WTC11 (cell line): Measurements from ENCODE around the gene ARX. TPM values are rescaled to one million over a fixed set of nuclear protein-coding genes. Genes with fewer than 3 reads are reported as not detected.

Experiments used
- ATAC-seq: fragments of 200-7000 bp; cut with Tn5 transposase; 2 replicates; pipeline ENCODE4 v1.10.0; 2021; ENCODE audit warnings: mild to moderate bottlenecking, moderate library complexity
- CTCF ChIA-PET: fragments of 300-600 bp; sonication (Branson Sonifier 250); formaldehyde crosslinking; loops from one replicate; lab custom pipeline; 2021; ENCODE audit warnings: antibody characterized with exemption; lab: Charles Lee
- POLR2A ChIA-PET: fragments of 350-600 bp; sonication (Branson Sonifier 250); formaldehyde crosslinking; loops from one replicate; lab custom pipeline; 2021; ENCODE audit warnings: antibody characterized with exemption; lab: Charles Lee
- DNase-seq: peaks from one replicate; pipeline ENCODE4 v3.0.0; 2021; ENCODE audit warnings: low spot score
- H3K27ac Mint-ChIP-seq: 2 replicates; pipeline ENCODE4 v1.8.0; 2021; ENCODE audit warnings: mixed read lengths
- H3K27me3 Mint-ChIP-seq: 2 replicates; pipeline ENCODE4 v1.8.0; 2021; ENCODE audit warnings: low read depth, mild to moderate bottlenecking, moderate library complexity, mixed read lengths
- H3K36me3 Mint-ChIP-seq: 2 replicates; pipeline ENCODE4 v1.8.0; 2021; ENCODE audit warnings: mixed read lengths
- H3K4me1 Mint-ChIP-seq: 2 replicates; pipeline ENCODE4 v1.8.0; 2022; ENCODE audit warnings: mixed read lengths
- H3K4me3 Mint-ChIP-seq: 2 replicates; pipeline ENCODE4 v1.8.0; 2021; ENCODE audit warnings: mild to moderate bottlenecking, moderate library complexity, mixed read lengths
- H3K9me3 Mint-ChIP-seq: 2 replicates; pipeline ENCODE4 v1.8.0; 2021; ENCODE audit warnings: mixed read lengths
- ATF1 ChIP-seq: sonication (generic); formaldehyde crosslinking; IDR thresholded peaks from 2 replicates; pipeline ENCODE4 v1.8.1; 2023; ENCODE audit warnings: mild to moderate bottlenecking, moderate library complexity, missing genetic modification reagents
- ATF3 ChIP-seq: sonication (generic); formaldehyde crosslinking; conservative IDR thresholded peaks from 2 replicates; pipeline ENCODE4 v1.8.1; 2022; ENCODE audit warnings: mild to moderate bottlenecking, missing genetic modification reagents
- CDX4 ChIP-seq: fragments of 250-450 bp; sonication (Bioruptor Pico); IDR thresholded peaks from 2 replicates; pipeline ENCODE4 v1.9.0; 2021; ENCODE audit warnings: moderate library complexity, mild to moderate bottlenecking, inconsistent platforms, borderline replicate concordance
- CREB1 ChIP-seq: sonication (generic); formaldehyde crosslinking; IDR thresholded peaks from 2 replicates; pipeline ENCODE4 v1.8.0; 2023; ENCODE audit warnings: mild to moderate bottlenecking, missing genetic modification reagents
- E2F4 ChIP-seq: sonication (generic); formaldehyde crosslinking; IDR thresholded peaks from 2 replicates; pipeline ENCODE4 v1.8.1; 2022; ENCODE audit warnings: low read depth, mild to moderate bottlenecking, moderate library complexity, missing genetic modification reagents, borderline replicate concordance
- ELF4 ChIP-seq: sonication (generic); formaldehyde crosslinking; IDR thresholded peaks from 2 replicates; pipeline ENCODE4 v1.8.1; 2022; ENCODE audit warnings: low read depth, mild to moderate bottlenecking, moderate library complexity, missing genetic modification reagents
- ERG ChIP-seq: fragments of 250-450 bp; sonication (Bioruptor Pico); IDR thresholded peaks from 2 replicates; pipeline ENCODE4 v1.8.0; 2021; ENCODE audit warnings: mild to moderate bottlenecking
- FOXJ3 ChIP-seq: sonication (generic); formaldehyde crosslinking; IDR thresholded peaks from 2 replicates; pipeline ENCODE4 v1.9.0; 2021; ENCODE audit warnings: missing genetic modification reagents, mild to moderate bottlenecking, borderline replicate concordance
- JAZF1 ChIP-seq: fragments of 250-450 bp; sonication (Bioruptor Pico); IDR thresholded peaks from 2 replicates; pipeline ENCODE4 v1.9.0; 2021; ENCODE audit warnings: moderate library complexity, mild to moderate bottlenecking, inconsistent platforms
- KAT7 ChIP-seq: sonication (generic); formaldehyde crosslinking; IDR thresholded peaks from 2 replicates; pipeline ENCODE4 v1.8.1; 2023; ENCODE audit warnings: missing genetic modification reagents, mild to moderate bottlenecking, borderline replicate concordance
- NFATC4 ChIP-seq: fragments of 250-450 bp; sonication (Bioruptor Pico); IDR thresholded peaks from 2 replicates; pipeline ENCODE4 v1.9.0; 2021; ENCODE audit warnings: mild to moderate bottlenecking
- NR1H2 ChIP-seq: sonication (generic); formaldehyde crosslinking; IDR thresholded peaks from 2 replicates; pipeline ENCODE4 v1.9.0; 2021; ENCODE audit warnings: mild to moderate bottlenecking, moderate library complexity, missing genetic modification reagents
- NR2C2 ChIP-seq: sonication (generic); formaldehyde crosslinking; IDR thresholded peaks from 2 replicates; pipeline ENCODE4 v1.8.0; 2022; ENCODE audit warnings: mild to moderate bottlenecking, missing genetic modification reagents
- NR3C1 ChIP-seq: sonication (generic); formaldehyde crosslinking; conservative IDR thresholded peaks from 2 replicates; pipeline ENCODE4 v1.8.1; 2023; ENCODE audit warnings: low read depth, mild to moderate bottlenecking, missing genetic modification reagents
- PREB ChIP-seq: sonication (generic); formaldehyde crosslinking; IDR thresholded peaks from 2 replicates; pipeline ENCODE4 v1.8.1; 2022; ENCODE audit warnings: mild to moderate bottlenecking, missing genetic modification reagents, moderate library complexity, borderline replicate concordance
- RELA ChIP-seq: sonication (generic); formaldehyde crosslinking; IDR thresholded peaks from 2 replicates; pipeline ENCODE4 v1.8.1; 2022; ENCODE audit warnings: missing genetic modification reagents, mild to moderate bottlenecking, borderline replicate concordance
- TEAD1 ChIP-seq: sonication (generic); formaldehyde crosslinking; IDR thresholded peaks from 2 replicates; pipeline ENCODE4 v1.8.0; 2022; ENCODE audit warnings: mild to moderate bottlenecking, missing genetic modification reagents
- TP53 ChIP-seq: sonication (generic); formaldehyde crosslinking; IDR thresholded peaks from 2 replicates; pipeline ENCODE4 v1.8.1; 2023; ENCODE audit warnings: mild to moderate bottlenecking, missing genetic modification reagents
- USF2 ChIP-seq: sonication (generic); formaldehyde crosslinking; IDR thresholded peaks from 2 replicates; pipeline ENCODE4 v1.8.1; 2023; ENCODE audit warnings: mild to moderate bottlenecking, missing genetic modification reagents, moderate library complexity
- ZBTB21 ChIP-seq: sonication (generic); formaldehyde crosslinking; IDR thresholded peaks from 2 replicates; pipeline ENCODE4 v1.8.1; 2023; ENCODE audit warnings: mild to moderate bottlenecking, missing genetic modification reagents, borderline replicate concordance
- ZNF281 ChIP-seq: sonication (generic); formaldehyde crosslinking; IDR thresholded peaks from 2 replicates; pipeline ENCODE4 v1.8.0; 2023; ENCODE audit warnings: mild to moderate bottlenecking, missing genetic modification reagents
- ZNF317 ChIP-seq: sonication (generic); formaldehyde crosslinking; IDR thresholded peaks from 2 replicates; pipeline ENCODE4 v1.8.1; 2023; ENCODE audit warnings: low read depth, mild to moderate bottlenecking, moderate library complexity, missing genetic modification reagents, borderline replicate concordance
- ZNF416 ChIP-seq: fragments of 250-450 bp; sonication (Bioruptor Pico); IDR thresholded peaks from 2 replicates; pipeline ENCODE4 v1.9.0; 2021; ENCODE audit warnings: mild to moderate bottlenecking, inconsistent platforms
- ZNF423 ChIP-seq: fragments of 250-450 bp; sonication (Bioruptor Pico); IDR thresholded peaks from 2 replicates; pipeline ENCODE4 v2.1.2; 2022; ENCODE audit warnings: mild to moderate bottlenecking, moderate library complexity
- total RNA-seq: library from RNA; stranded (reverse); gene quantifications from 3 replicates; pipeline ENCODE4 v1.2.3, GENCODE V29; 2021

ARX gene
- total RNA-seq, 1 experiment from 2014 or later, result not detected

- TF ChIP-seq ZNF423 (CRISPR knock-in tag), result no peak
- no peak for TF ChIP-seq NR1H2 (CRISPR knock-in tag)
- TF ChIP-seq ZBTB21 (CRISPR knock-in tag), result no peak
- no peak for TF ChIP-seq FOXJ3 (CRISPR knock-in tag)
- no peak for TF ChIP-seq NR3C1 (CRISPR knock-in tag)
- no peak for TF ChIP-seq ZNF281 (CRISPR knock-in tag)
- TF ChIP-seq E2F4 (CRISPR knock-in tag), result no peak
- TF ChIP-seq PREB (CRISPR knock-in tag), result no peak
- TF ChIP-seq ZNF416 (CRISPR knock-in tag), result no peak
- TF ChIP-seq ERG, result no peak
- TF ChIP-seq NFATC4 (CRISPR knock-in tag), result no peak
These were observed at the start of gene ARX (continued) for GRCh38 chrX:25015486-25016360.

- Mint-ChIP-seq H3K4me1 (no peaks in the 10 kb centered on the region), H3K27me3 (no peaks in the 10 kb centered on the region), H3K36me3 (peaks cover 4% of the 10 kb centered on the region), H3K9me3 (peaks cover 5% of the 10 kb centered on the region), H3K27ac (no peak overlapping the region), H3K4me3 (no peak overlapping the region)
- TF ChIP-seq ATF1 (CRISPR knock-in tag), result no peak
- TF ChIP-seq NR2C2, result no peak
- TF ChIP-seq TEAD1, result no peak
- no peak for TF ChIP-seq TP53 (CRISPR knock-in tag)
- no peak for TF ChIP-seq CREB1 (CRISPR knock-in tag)
- no peak for TF ChIP-seq KAT7 (CRISPR knock-in tag)
- TF ChIP-seq ATF3 (CRISPR knock-in tag), result no peak
- TF ChIP-seq CDX4 (CRISPR knock-in tag), result no peak
- no peak for TF ChIP-seq ELF4 (CRISPR knock-in tag)
- TF ChIP-seq RELA, result no peak
- TF ChIP-seq ZNF317 (CRISPR knock-in tag), result no peak
- TF ChIP-seq USF2 (CRISPR knock-in tag), result no peak
- no peak for TF ChIP-seq ZBTB21 (CRISPR knock-in tag)
- no peak for TF ChIP-seq NR3C1 (CRISPR knock-in tag)
- no peak for TF ChIP-seq JAZF1 (CRISPR knock-in tag)
- no peak for ATAC-seq
- ChIA-PET POLR2A (no interaction called here), CTCF (no interaction called here)
- no peak for DNase-seq
These were observed 43.5 kb upstream of the ARX start for GRCh38 chrX:25059273-25059672.
